Measurements from ENCODE around the gene DDX43.
"Not testable (repeated sequence)": the region's sequence is repeated elsewhere in the genome, so short reads cannot be mapped to it uniquely, and the experiment has no call there.

The DDX43 gene

DNA sequence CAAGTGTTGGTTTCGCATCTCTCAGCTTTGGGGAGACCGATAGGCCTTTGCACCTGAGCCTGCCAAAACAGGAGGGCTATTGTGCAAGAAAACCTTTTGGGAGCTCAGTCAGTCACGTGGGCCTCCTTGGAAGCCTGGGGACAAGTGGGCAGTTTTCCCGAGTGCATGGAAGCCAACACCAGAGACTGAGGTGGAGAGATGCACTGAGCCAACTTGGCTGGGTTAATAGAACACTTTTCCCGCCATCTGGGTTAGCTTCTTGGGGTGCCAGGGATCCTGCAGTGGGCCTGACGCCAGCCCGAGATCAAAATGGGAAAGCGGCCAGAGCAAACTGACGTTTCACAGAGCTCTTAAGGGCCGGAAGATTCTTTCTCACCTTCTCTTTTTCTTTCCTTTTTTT, 22.1 kb upstream of the DDX43 start:
- no peaks in the 10 kb centered on the region for H3K27me3 Mint-ChIP-seq
- no peak overlapping the region for H3K27ac Mint-ChIP-seq
- no peaks in the 10 kb centered on the region for H3K4me1 Mint-ChIP-seq (ENCODE audit: low read depth)
- H3K36me3 Mint-ChIP-seq (ENCODE audit: low read depth) = no peaks in the 10 kb centered on the region
- H3K4me3 Mint-ChIP-seq = no peak overlapping the region
- H3K9me3 Mint-ChIP-seq = peaks cover 3% of the 10 kb centered on the region

DNA sequence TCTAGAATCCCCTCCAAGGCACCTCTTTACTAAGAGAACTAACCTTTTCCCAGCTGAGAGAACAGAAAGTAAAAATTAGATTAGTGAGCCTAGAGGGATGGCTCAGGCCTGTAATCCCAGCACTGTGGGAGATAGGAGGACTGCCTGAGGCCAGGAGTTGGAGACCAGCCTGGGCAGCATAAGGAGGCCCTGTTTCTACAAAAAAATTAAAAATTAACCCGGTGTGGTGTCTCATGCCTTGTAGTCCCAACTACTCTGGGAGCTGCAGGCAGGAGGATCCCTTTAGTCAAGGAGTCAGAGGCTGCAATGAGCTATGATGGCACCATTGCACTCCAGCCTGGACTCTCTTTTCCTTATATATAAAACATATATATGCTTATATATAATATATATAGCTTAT, 19.4 kb upstream of the DDX43 start:
- Mint-ChIP-seq H3K27ac (no peak overlapping the region), H3K4me1 (ENCODE audit: low read depth) (no peaks in the 10 kb centered on the region), H3K36me3 (ENCODE audit: low read depth) (no peaks in the 10 kb centered on the region), H3K9me3 (peaks cover 3% of the 10 kb centered on the region), H3K4me3 (no peak overlapping the region), H3K27me3 (no peaks in the 10 kb centered on the region)

DNA sequence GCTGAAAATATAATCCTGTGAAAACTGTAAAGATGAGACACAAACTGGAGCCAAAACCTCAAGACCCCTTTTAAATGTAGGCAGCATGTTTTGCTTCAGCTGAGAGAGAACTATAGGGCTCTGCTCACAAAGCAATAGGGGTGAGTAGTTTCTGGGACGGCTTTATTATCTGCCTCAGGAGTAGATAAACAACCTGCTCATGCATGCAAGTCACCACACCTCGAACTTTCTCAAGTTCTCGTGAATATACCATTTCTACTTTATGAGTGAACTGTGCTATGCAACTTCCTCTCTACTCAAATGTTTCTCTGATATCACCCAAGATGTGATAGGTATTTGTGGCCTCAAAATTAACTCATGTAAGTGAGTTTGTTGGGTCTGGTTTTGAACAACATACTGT, 17.4 kb upstream of the DDX43 start:
- H3K9me3 Mint-ChIP-seq = peaks cover 3% of the 10 kb centered on the region
- H3K27me3 Mint-ChIP-seq = no peaks in the 10 kb centered on the region
- H3K4me3 Mint-ChIP-seq = no peak overlapping the region
- H3K36me3 Mint-ChIP-seq (ENCODE audit: low read depth) = no peaks in the 10 kb centered on the region
- H3K4me1 Mint-ChIP-seq (ENCODE audit: low read depth) = no peaks in the 10 kb centered on the region
- H3K27ac Mint-ChIP-seq = no peak overlapping the region

DNA sequence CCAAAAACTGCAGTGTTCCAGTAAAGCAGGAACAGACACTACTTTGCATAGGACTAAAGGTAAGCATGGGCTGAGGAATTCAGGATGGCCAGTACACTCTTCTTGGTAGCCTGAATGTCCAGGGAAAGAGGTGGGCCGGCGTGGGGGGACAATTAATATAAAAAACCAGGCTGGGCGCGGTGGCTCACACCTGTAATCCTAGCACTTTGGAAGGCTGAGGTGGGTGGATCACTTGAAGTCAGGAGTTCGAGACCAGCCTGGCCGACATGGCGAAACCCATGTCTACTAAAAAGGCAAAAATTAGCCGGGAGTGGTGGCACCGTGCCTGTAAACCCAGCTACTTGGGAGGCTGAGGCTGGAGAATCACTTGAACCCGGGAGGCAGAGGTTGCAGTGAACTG, 13.1 kb upstream of the DDX43 start:
- H3K36me3 Mint-ChIP-seq (ENCODE audit: low read depth); H3K9me3 Mint-ChIP-seq; H3K4me1 Mint-ChIP-seq (ENCODE audit: low read depth); H3K27me3 Mint-ChIP-seq; H3K4me3 Mint-ChIP-seq; H3K27ac Mint-ChIP-seq: not testable (repeated sequence)

DNA sequence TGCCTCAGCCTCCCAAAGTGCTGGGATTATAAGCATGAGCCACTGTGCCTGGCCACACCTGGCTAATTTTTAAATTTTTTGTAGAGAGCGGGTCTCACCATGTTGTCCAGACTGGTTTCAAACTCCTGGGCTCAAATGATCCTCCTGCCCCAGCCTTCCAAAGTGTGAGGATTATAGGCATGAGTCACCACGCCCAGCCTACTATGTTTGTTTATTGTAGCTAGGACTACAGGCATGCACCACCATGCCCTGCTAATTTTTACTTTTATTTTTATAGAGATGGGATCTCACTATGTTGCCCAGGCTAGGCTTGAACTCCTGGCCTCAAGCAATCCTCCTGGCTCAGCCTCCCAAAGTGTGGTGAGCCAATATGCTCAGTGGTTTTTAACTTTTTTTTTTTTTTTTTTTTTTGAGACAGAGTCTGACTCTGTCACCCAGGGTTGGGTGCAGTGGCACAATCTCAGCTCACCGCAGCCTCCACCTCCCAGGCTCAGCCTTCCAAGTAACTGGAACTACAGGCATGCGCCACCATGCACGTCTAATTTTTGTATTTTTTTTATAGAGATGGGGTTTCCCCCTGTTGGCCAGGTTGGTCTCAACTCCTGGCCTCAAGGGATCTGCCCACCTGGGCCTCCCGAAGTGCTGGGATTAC, 12.0 kb upstream of the DDX43 start:
- H3K9me3 Mint-ChIP-seq = no peaks in the 10 kb centered on the region
- H3K27me3 Mint-ChIP-seq = no peaks in the 10 kb centered on the region
- no peaks in the 10 kb centered on the region for H3K36me3 Mint-ChIP-seq (ENCODE audit: low read depth)
- H3K27ac Mint-ChIP-seq = no peak overlapping the region
- no peak overlapping the region for H3K4me3 Mint-ChIP-seq
- no peaks in the 10 kb centered on the region for H3K4me1 Mint-ChIP-seq (ENCODE audit: low read depth)

DNA sequence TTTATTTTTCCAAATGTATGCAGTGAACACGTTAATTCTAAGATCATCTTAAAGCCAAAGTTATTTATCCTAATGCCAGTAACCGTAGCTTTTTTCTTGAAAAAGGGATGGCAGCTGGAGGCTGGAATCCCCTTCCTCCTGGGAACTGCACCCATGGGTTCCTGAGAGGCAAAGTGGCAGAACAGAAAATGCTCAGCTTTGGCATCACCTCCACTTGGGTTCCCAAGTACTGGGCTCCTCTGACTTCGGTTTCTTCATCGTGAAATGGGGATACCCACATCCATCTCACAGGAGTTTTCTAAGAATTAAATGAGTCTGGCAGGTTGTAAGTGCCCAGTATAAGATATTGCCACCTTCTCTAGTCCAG, 6.2 kb upstream of the DDX43 start:
- Mint-ChIP-seq H3K4me1 (ENCODE audit: low read depth) (peaks cover 22% of the 10 kb centered on the region), H3K4me3 (peak overlapping the region; percentile 81), H3K27me3 (peaks cover 4% of the 10 kb centered on the region), H3K9me3 (no peaks in the 10 kb centered on the region), H3K27ac (peak overlapping the region; percentile 21), H3K36me3 (ENCODE audit: low read depth) (no peaks in the 10 kb centered on the region)

DNA sequence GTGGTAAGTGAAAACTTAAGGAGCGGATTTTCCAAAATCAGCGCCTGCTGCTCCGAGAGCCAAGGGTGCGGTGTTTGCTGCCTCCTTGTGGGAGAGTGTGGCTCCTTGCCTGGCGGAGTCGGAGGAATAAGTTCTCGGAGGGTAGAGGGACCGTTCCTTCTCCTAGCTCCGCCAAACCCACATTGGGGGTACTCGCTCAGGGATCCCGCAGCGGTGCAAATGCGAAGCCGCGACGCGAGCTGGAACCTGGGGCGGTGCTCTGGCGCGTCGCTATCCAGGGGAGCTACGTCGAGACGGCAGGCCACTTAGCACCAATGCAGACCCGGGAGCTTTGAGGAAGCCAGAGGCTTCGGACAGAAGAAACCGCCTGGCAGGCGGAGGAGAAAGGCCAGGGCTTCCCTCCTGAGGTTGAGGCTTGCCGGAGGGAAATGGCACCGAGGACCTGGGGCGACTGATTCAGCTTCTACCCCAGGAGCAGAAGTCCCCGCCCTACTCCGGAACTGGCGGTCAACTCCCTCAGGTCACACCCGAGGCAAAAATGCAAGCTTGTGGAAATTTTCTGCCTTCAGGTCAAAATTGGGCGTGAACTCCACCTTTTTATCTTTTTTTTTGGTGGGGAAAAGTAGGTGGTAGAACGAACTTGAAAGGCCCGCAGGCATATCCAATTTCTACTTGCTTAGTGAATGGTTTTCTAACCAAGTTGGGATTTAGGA, 5.7 kb upstream of the DDX43 start:
- Mint-ChIP-seq H3K27ac (peak overlapping the region; percentile 36), H3K4me1 (ENCODE audit: low read depth) (peaks cover 22% of the 10 kb centered on the region), H3K27me3 (peaks cover 4% of the 10 kb centered on the region), H3K9me3 (no peaks in the 10 kb centered on the region), H3K4me3 (peak overlapping the region; percentile 81), H3K36me3 (ENCODE audit: low read depth) (no peaks in the 10 kb centered on the region)

DNA sequence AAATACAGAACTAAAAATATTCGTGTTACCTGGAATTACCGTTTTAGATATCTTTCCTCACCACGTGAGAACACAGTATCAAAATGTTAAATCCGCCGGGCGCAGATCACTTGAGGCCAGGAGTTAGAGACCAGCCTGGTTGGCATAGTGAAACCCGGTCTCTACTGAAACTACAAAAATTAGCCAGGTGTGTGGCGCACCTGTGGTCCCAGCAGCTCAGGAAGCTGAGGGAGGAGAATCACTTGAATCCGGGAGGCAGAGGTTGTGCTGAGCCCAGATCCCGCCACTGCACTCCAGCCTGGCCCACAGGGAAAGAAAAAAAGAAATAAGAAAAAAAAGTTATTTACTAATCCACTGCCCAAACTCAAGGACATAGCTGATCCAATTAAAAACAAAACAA, 4.8 kb upstream of the DDX43 start:
- H3K27me3 Mint-ChIP-seq = peaks cover 4% of the 10 kb centered on the region
- no peak overlapping the region for H3K4me3 Mint-ChIP-seq
- H3K9me3 Mint-ChIP-seq = no peaks in the 10 kb centered on the region
- H3K36me3 Mint-ChIP-seq (ENCODE audit: low read depth) = no peaks in the 10 kb centered on the region
- H3K4me1 Mint-ChIP-seq (ENCODE audit: low read depth) = peaks cover 22% of the 10 kb centered on the region
- no peak overlapping the region for H3K27ac Mint-ChIP-seq

DNA sequence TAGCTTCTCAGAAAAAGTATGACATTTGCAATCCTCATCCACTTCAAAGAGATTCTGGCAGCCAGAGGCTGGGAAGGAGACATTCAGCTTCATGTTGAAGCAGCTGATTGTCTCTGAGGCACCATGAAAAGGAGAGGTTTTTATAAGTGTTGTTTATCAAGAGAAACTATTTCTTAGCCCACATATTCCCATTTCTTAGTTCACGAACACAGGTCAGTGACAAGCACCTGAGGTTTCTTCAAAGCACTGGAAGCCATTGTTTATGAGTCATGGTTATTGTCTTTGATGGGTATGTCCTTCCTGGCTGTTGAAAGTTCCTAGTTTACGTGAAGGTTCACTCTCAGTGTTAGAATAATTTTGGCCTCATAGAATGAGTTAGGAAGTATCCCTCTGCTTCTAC, 3.0 kb upstream of the DDX43 start:
- H3K36me3 Mint-ChIP-seq (ENCODE audit: low read depth) = no peaks in the 10 kb centered on the region
- peaks cover 22% of the 10 kb centered on the region for H3K4me1 Mint-ChIP-seq (ENCODE audit: low read depth)
- H3K4me3 Mint-ChIP-seq = no peak overlapping the region
- no peak overlapping the region for H3K27ac Mint-ChIP-seq
- no peaks in the 10 kb centered on the region for H3K9me3 Mint-ChIP-seq
- peaks cover 4% of the 10 kb centered on the region for H3K27me3 Mint-ChIP-seq

DNA sequence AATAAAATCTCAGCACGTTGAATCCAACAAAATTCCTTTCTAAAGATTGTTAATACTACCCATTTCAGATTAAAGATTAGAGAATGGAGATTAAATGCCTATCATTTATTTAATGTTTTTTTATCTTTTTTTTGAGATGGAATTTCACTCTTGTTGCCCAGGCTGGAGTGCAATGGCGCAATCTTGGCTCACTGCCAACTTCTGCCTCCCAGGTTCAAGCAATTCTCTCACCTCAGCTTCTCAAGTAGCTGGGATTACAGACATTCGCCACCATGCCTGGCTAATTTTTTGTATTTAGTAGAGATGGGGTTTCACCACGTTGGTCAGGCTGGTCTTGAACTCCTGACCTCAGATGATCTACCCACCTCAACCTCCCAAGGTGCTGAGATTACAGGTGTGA, 2.4 kb upstream of the DDX43 start:
- not testable (repeated sequence) for H3K4me3 Mint-ChIP-seq; H3K36me3 Mint-ChIP-seq (ENCODE audit: low read depth)

DNA sequence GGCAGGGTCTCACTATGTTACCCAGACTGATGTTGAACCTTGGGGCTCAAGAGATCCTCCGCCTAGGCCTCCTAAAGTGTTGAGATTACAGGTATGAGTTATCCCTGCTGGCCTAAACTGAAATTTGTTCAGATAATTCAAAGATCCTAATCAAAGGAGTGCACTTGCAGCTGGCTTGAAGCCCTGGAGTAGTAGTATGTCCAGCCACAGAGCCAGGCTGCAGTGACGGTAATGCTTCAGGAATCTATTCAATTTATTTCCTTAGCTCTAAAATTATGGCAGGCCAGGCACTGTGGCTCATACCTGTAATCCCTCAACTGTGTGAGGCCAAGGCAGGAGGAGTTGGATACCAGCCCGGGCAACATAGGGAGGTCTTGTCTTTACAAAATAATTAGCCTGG, 1.4 kb upstream of the DDX43 start:
- no peak overlapping the region for H3K4me3 Mint-ChIP-seq
- H3K27ac Mint-ChIP-seq = no peak overlapping the region
- H3K27me3 Mint-ChIP-seq = no peaks in the 10 kb centered on the region
- H3K9me3 Mint-ChIP-seq = no peaks in the 10 kb centered on the region
- H3K36me3 Mint-ChIP-seq (ENCODE audit: low read depth) = no peaks in the 10 kb centered on the region
- peaks cover 22% of the 10 kb centered on the region for H3K4me1 Mint-ChIP-seq (ENCODE audit: low read depth)

More for the DNA sequence above, 2.4 kb upstream of the DDX43 start:
- H3K27me3 Mint-ChIP-seq, H3K27ac Mint-ChIP-seq, H3K9me3 Mint-ChIP-seq: not testable (repeated sequence)
- H3K4me1 Mint-ChIP-seq (ENCODE audit: low read depth) = peaks cover 22% of the 10 kb centered on the region

DNA sequence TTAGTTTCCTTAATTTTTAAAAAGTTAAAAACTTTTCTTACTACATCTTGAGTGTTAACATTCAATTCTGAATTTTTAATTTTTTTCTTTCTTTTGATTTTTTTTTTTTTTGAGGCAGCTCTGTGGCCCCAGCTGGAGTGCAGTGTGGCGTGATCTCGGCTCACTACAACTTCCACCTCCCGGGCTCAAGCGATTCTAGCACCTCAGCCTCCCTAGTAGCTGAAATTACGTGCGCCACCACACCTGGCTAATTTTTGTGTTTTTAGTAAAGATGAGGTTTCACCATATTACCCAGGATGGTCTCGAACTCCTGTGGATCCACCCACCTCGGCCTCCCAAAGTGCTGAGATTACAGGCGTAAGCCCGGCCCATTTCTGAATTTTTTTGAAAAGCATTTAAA, 1.2 kb downstream of the DDX43 start:
- Mint-ChIP-seq H3K4me3 (no peak overlapping the region), H3K4me1 (ENCODE audit: low read depth) (peaks cover 12% of the 10 kb centered on the region), H3K9me3 (no peaks in the 10 kb centered on the region), H3K27ac (no peak overlapping the region), H3K27me3 (no peaks in the 10 kb centered on the region), H3K36me3 (ENCODE audit: low read depth) (no peaks in the 10 kb centered on the region)

DNA sequence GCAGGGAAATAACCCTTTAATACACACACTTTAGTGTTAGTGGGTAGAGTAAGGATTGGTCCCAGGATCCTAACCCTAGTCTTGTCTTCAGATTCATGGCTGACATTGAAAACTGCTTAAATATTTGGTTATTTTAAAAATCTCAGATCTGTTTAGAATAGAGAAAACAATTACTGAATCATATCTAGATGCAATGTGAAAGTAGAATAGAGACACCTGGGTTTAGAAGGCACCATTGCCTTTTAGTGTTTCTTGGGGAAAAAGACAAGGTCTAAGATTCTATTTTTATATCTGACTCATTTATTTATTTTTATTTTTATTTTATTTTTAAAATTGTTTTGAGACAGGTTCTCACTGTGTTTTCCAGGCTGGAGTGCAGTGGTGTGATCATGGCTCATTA, 6.0 kb downstream of the DDX43 start:
- Mint-ChIP-seq H3K27me3 (no peaks in the 10 kb centered on the region), H3K27ac (no peak overlapping the region), H3K4me3 (no peak overlapping the region), H3K36me3 (ENCODE audit: low read depth) (no peaks in the 10 kb centered on the region), H3K4me1 (ENCODE audit: low read depth) (no peaks in the 10 kb centered on the region), H3K9me3 (no peaks in the 10 kb centered on the region)

DNA sequence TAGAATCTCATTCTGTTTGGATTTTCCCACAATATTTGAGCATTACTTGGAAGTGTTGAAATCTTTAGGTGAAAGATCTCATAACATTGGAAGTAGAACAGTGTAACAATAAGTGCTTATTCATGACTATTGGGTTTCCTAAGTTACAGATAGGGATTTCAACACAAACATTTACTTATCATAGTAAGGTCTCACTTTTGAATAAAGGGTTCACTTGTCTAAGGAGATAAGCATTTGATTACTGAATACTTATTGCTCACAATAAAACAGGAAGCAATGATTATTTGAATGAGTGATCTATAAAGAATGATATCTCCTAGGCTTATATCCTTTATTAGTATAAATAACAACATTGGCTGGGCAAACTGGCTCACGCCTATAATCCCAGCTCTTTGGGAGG, 14.8 kb downstream of the DDX43 start:
- Mint-ChIP-seq H3K27me3 (no peaks in the 10 kb centered on the region), H3K4me1 (ENCODE audit: low read depth) (no peaks in the 10 kb centered on the region), H3K9me3 (no peaks in the 10 kb centered on the region), H3K36me3 (ENCODE audit: low read depth) (peaks cover 3% of the 10 kb centered on the region), H3K27ac (no peak overlapping the region), H3K4me3 (no peak overlapping the region)

DNA sequence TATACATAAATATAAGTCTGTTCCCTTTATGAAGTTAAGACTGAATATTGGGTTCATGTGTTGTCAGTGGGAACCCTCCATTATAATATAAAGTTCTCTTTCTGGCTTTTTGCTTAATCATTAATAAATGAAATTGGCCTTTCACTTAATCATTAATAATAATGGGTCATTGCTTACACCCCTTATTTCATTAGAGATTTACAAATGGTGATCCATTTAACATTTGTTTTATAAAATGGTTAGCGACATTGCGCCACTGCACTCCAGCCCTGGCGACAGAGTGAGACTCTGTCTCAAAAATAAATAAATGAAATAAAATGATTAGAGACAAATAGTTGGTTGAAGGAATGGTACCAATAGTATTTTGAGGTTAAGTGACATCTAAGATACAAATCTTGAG, 18.5 kb downstream of the DDX43 start:
- Mint-ChIP-seq H3K4me3 (no peak overlapping the region), H3K27me3 (no peaks in the 10 kb centered on the region), H3K36me3 (ENCODE audit: low read depth) (peaks cover 34% of the 10 kb centered on the region), H3K27ac (no peak overlapping the region), H3K4me1 (ENCODE audit: low read depth) (no peaks in the 10 kb centered on the region), H3K9me3 (no peaks in the 10 kb centered on the region)

DNA sequence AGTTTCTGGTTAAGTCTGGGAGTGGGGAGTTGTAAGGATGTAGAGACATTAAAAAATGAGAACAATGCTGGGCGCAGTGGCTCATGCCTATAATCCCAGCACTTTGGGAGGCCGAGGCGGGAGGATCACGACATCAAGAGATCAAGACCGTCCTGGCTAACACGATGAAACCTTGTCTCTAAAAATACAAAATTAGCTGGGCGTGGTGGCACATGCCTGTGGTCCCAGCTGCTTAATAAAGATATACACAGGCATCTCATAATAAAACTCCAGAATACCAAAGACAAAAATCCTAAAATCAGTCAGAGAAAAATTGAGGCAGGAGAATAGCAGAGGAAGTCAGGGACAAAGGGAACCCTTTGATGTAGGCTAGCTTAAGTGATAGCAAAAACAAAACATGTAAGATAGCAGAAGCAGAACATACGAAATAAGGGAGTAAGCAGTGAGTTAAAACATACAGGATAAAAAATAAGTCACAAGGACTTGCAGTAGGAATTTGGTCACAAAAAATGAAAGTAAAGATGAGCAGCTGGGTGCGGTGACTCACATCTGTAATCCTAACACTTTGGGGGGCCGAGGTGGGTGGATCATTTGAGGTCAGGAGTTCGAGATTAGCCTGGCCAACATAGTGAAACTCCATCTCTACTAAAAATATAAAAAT, 23.6 kb downstream of the DDX43 start:
- Mint-ChIP-seq H3K9me3 (no peaks in the 10 kb centered on the region), H3K27ac (no peak overlapping the region), H3K4me3 (no peak overlapping the region), H3K4me1 (ENCODE audit: low read depth) (peaks cover 15% of the 10 kb centered on the region), H3K27me3 (no peaks in the 10 kb centered on the region), H3K36me3 (ENCODE audit: low read depth) (peaks cover 62% of the 10 kb centered on the region)
